ENCODE data around the gene CNN1. TPM values are rescaled to one million over a fixed set of nuclear protein-coding genes. Genes with fewer than 3 reads are reported as not detected.

The CNN1 gene
- total and polyA plus RNA-seq, 2 of the 13 experiments (the other 11 are each of a cell fraction or from before 2014, with no cell fraction given) = 0.70 to 1.1 TPM

- no peak for TF ChIP-seq KDM4B (CRISPR knock-in tag; IDR thresholded peaks at IDR 0.05)
- no peak for TF ChIP-seq DPF2 (CRISPR knock-in tag; IDR thresholded peaks at IDR 0.05; ENCODE audit: borderline replicate concordance, low read depth)
- no peak for TF ChIP-seq RORA (CRISPR knock-in tag; IDR thresholded peaks at IDR 0.05)
- TF ChIP-seq NFIB (CRISPR knock-in tag; IDR thresholded peaks at IDR 0.05; ENCODE audit: borderline replicate concordance) = no peak
- no peak for TF ChIP-seq ZFYVE20 (CRISPR knock-in tag; IDR thresholded peaks at IDR 0.05; ENCODE audit: borderline replicate concordance, low read depth)
- TF ChIP-seq ZNF609 (CRISPR knock-in tag; IDR thresholded peaks at IDR 0.05; ENCODE audit: borderline replicate concordance) = no peak
- TF ChIP-seq FOXP4 (CRISPR knock-in tag; IDR thresholded peaks at IDR 0.05) = no peak
- no peak for TF ChIP-seq ZIK1 (CRISPR knock-in tag; IDR thresholded peaks at IDR 0.05; ENCODE audit: borderline replicate concordance, low read depth)
- TF ChIP-seq BRF2 (CRISPR knock-in tag; IDR thresholded peaks at IDR 0.05) = no peak
- TF ChIP-seq ZNF800 (CRISPR knock-in tag; IDR thresholded peaks at IDR 0.05) = no peak
- TF ChIP-seq ZNF33B (CRISPR knock-in tag; IDR thresholded peaks at IDR 0.05) = no peak
- no peak for TF ChIP-seq ZNF567 (CRISPR knock-in tag; IDR thresholded peaks at IDR 0.05; ENCODE audit: borderline replicate concordance)
- no peak for TF ChIP-seq ZNF660 (CRISPR knock-in tag; IDR thresholded peaks at IDR 0.05; ENCODE audit: borderline replicate concordance, low read depth)
- TF ChIP-seq ZNF230 (CRISPR knock-in tag; IDR thresholded peaks at IDR 0.05) = no peak
- no peak for TF ChIP-seq TP53 (CRISPR knock-in tag; conservative IDR thresholded peaks at IDR 0.05)
- TF ChIP-seq SRSF9 (IDR thresholded peaks at IDR 0.05; ENCODE audit: borderline replicate concordance, insufficient read depth, low read depth, low read length, poor library complexity, severe bottlenecking) = no peak
- TF ChIP-seq ZNF670 (CRISPR knock-in tag; IDR thresholded peaks at IDR 0.05; ENCODE audit: borderline replicate concordance) = no peak
Measured at GRCh38 chr19:11558881-11559828, 20.5 kb downstream of the CNN1 start, which contains the start of gene ELOF1 (continued).

Measured in HepG2 (cell line).